ENCODE measurements around the gene MUC5AC.

- TF ChIP-seq, protein P1, sequence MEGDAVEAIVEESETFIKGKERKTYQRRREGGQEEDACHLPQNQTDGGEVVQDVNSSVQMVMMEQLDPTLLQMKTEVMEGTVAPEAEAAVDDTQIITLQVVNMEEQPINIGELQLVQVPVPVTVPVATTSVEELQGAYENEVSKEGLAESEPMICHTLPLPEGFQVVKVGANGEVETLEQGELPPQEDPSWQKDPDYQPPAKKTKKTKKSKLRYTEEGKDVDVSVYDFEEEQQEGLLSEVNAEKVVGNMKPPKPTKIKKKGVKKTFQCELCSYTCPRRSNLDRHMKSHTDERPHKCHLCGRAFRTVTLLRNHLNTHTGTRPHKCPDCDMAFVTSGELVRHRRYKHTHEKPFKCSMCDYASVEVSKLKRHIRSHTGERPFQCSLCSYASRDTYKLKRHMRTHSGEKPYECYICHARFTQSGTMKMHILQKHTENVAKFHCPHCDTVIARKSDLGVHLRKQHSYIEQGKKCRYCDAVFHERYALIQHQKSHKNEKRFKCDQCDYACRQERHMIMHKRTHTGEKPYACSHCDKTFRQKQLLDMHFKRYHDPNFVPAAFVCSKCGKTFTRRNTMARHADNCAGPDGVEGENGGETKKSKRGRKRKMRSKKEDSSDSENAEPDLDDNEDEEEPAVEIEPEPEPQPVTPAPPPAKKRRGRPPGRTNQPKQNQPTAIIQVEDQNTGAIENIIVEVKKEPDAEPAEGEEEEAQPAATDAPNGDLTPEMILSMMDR (IDR thresholded peaks at IDR 0.05; ENCODE audit: low read depth, low read length) = no peak
- TF ChIP-seq, protein P2, sequence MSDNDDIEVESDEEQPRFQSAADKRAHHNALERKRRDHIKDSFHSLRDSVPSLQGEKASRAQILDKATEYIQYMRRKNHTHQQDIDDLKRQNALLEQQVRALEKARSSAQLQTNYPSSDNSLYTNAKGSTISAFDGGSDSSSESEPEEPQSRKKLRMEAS (IDR thresholded peaks at IDR 0.05; ENCODE audit: low read depth, low read length) = no peak
- no peak for TF ChIP-seq POLR2A (IDR thresholded peaks at IDR 0.05; ENCODE audit: extremely low read depth, insufficient read length)
These were observed at the start of gene MUC5AC for GRCh38 chr11:1157645-1158591.

All from NB4 (cell line).